ENCODE measurements around the gene HEPH.
"Not testable (repeated sequence)": the region's sequence is repeated elsewhere in the genome, so short reads cannot be mapped to it uniquely, and the experiment has no call there.

HEPH gene, protein sequence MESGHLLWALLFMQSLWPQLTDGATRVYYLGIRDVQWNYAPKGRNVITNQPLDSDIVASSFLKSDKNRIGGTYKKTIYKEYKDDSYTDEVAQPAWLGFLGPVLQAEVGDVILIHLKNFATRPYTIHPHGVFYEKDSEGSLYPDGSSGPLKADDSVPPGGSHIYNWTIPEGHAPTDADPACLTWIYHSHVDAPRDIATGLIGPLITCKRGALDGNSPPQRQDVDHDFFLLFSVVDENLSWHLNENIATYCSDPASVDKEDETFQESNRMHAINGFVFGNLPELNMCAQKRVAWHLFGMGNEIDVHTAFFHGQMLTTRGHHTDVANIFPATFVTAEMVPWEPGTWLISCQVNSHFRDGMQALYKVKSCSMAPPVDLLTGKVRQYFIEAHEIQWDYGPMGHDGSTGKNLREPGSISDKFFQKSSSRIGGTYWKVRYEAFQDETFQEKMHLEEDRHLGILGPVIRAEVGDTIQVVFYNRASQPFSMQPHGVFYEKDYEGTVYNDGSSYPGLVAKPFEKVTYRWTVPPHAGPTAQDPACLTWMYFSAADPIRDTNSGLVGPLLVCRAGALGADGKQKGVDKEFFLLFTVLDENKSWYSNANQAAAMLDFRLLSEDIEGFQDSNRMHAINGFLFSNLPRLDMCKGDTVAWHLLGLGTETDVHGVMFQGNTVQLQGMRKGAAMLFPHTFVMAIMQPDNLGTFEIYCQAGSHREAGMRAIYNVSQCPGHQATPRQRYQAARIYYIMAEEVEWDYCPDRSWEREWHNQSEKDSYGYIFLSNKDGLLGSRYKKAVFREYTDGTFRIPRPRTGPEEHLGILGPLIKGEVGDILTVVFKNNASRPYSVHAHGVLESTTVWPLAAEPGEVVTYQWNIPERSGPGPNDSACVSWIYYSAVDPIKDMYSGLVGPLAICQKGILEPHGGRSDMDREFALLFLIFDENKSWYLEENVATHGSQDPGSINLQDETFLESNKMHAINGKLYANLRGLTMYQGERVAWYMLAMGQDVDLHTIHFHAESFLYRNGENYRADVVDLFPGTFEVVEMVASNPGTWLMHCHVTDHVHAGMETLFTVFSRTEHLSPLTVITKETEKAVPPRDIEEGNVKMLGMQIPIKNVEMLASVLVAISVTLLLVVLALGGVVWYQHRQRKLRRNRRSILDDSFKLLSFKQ

DNA sequence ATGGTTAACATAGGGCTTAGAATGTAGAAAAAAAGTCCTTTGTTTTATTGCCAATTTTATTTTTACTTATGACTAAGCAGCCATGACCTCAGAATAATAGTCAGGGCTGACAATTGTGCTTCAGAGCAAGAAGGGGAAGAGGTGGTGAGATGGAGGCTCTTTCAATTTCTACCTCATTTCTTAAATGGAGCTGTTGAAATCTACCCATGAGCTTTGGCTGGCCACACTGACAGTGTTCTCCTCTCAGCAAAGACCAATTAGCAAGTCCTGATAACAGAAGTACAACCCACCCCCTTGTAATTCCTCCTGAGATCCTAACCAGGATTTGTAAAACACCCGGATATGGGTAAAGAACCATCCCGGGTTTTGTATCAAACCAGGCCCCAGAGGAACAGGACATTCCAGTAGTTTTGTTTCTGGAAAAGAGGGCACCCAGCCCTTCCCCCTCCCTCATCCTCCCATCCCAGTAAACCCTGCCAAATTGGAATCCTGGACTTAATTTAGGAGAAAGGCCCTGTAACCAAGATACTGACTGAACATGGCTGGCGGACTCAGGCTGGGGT lies at the start of gene HEPH:
Gene HEPH (plus strand): TSS at position 399 of the 563 bp plus-strand sequence. CDS start 6,324 bp downstream, outside the sequence.
- no peak for DNase-seq

DNA sequence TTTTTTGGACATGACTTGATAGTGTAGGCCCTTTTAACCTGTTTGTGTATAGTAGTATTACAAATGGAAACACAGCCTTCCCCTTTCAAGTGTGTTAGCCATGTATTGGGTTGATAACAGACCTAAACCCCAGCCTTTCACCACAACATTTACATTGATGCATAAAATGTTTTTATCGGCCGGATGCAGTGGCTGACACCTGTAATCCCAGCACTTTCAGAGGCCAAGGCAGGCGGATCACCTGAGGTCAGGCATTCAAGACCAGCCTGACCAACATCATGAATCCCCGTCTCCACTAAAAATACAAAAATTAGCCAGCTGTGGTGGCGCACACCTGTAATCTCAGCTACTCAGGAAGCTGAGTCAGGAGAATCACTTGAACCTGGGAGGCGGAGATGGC lies 45.3 kb upstream of the HEPH start:
- not testable (repeated sequence) for DNase-seq

DNA sequence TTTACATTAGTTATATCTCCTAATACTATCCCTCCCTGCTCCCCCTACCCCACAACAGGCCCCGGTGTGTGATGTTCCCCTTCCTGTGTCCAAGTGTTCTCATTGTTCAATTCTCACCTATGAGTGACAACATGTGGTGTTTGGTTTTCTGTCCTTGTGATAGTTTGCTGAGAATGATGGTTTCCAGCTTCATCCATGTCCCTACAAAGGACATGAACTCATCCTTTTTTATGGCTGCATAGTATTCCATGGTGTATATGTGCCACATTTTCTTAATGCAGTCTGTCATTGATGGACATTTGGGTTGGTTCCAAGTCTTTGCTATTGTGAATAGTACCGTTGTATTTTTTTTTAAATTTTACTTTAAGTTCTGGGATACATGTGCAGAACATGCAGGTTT lies 42.7 kb upstream of the HEPH start:
- DNase-seq = not testable (repeated sequence)

DNA sequence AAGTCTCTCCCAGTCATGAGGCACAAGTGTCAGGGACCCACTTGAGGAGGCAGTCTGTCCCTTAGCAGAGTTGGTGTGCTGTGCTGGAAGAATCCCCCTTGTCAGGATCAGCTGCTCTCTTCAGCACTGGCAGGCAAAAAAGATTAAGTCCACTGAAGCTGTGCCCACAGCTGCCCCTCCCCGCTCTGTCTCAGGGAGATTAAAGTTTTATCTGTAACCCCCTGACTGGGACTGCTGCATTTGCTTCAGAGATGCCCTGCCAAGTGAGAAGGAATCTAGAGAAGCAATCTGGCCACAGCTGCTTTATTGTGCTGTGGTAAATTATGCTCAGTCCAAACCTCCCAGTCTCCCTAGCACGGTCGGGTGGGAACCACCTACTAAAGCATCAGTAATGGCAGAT lies 37.4 kb upstream of the HEPH start:
- DNase-seq = no peak

DNA sequence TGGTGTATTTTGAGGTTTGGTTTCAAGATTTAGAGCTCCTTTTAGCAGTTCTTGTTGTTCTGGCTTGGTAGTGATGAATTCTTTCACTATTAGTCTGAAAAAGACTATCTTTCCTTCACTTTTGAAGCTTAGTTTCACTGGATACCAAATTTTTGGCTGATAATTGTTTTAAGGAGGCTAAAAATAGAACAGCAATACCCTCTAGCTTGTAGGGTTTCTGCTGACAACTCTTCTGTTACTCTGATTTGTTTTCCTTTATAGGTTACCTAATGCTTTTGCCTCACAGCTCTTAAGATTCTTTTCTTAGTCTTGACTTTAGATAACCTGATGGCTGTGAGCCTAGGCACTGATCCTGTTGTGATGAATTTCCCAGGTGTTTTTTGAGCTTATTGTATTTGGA lies 33.6 kb upstream of the HEPH start:
- no peak for DNase-seq

DNA sequence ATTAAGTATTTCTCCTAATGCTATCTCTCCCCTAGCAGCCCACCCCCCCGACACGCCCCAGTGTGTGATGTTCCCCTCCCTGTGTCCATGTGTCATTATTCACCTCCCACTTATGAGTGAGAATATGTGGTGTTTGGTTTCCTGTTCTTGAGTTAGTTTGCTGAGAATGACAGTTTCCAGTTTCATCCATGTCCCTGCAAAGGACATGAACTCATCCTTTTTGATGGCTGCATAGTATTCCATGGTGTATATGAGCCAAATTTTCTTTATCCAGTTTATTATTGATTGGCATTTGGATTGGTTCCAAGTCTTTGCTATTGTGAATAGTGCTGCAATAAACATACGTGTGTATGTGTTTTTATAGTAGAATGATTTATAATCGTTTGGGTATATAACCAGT lies 28.8 kb upstream of the HEPH start:
- DNase-seq = not testable (repeated sequence)

DNA sequence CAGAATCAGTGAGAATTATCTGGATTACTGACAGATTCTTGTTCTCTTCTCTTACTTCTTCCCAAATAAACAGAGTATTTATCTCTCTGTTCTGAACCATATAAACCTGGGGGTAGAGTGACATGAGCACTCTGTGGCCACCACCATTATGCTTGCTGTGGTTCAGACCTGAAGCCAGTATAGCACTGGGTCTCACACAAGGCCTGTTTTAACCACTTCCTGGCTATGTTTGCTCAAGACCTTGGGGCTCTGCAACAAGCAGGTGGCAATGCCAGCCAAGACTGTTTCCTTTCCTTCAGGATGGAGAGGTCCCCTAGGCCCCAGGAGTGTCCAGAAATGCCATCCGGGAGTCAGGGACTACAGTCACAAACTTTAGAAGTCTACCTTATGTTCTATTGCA lies 21.7 kb upstream of the HEPH start:
- DNase-seq = no peak

DNA sequence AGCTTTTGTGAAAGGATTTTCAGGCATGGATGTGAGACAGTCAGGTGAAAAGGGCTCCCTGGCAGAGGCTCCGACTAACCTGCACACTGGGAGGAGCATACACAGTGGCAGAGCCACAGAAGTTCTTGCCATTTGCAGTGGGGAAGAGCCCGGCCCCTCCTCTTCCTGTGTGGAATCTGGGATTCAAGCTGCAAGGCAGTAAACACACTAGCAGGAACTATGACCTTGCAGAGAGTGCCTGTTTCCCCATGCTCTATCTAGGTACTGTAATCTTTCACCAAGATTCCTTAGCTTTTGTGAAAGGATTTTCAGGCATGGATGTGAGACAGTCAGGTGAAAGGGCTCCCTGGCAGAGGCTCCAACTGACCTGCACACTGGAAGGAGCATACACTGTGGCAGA lies 19.8 kb upstream of the HEPH start:
- DNase-seq = no peak

DNA sequence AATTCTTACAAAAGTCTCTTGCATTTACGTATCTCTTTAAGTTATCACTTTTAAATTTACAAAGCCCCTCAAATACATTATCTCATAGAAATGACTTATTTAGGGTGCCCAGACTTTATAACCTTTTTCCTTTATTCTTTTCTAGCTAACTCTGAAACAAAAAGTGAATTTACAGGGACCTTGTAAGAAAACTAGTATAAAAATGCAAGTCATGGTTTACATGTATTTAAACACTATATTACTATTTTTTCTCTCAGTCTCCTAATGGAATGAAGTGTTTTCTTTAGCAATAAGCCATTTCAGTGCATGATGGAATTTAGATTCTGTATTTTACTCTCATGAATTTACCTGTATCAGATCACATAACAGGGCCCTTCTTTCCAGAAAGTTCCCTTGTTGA lies 14.5 kb upstream of the HEPH start:
- no peak for DNase-seq

DNA sequence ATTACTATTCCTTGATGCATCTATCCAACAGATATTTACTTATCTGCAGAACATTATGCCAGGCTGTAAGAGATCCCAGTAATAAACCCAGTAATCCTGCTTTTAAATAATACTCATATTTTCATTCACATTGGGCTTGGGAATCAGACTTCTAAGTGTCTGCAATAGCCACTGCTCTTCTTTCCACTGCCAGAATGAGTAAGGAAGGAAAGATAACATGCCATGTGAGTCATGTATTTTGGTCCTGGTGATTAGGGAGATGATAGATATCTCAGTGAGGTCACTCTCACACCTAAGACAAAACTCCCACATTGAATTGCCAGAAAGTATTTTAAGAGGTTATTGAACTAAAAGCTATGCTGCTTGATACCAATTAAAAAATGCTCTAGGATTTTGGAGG lies 13.9 kb upstream of the HEPH start:
- no peak for DNase-seq

DNA sequence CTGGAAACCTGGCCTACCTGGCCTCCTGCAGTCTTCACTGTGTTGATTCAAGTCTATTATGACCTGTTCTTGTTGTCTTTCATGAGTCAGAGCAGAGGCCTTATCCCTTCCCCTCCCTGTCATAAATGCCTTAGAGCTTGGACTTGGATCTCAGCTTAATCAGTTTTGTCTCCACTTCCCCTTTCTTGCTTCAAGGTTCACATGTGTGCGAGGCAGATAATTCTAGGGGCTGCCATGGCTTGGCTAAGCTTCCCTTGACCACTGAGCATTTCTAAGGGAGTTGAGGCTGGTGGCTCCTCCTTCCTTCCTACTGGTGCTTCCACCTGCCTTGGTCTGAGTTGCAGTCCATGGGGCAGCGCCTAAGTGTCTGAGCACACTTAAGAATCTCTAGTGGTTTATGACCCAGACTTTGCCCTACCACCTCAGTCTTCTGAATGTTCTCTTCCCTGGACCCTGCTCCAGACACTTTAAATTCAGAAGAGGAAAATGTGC lies 1.7 kb upstream of the HEPH start:
- DNase-seq = no peak

DNA sequence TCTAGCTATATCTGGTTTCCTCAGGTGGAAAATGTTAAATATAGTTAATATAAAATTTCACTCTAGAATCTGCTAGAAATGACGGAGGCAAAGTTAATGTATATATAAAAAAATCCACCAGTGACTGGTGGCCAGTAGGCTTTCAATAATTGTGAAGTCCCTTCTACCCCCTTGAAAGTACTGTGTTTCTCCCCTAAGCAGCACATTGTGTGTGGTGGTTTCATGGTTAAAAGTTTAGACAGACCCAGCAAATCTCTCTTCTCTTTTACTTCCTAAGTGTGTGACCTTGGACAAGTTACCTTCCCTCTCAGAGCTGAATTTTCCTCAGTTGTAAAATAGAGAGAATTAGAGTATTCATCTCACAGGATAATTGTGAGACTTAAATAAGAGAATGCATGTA lies 600 bp upstream of the HEPH start:
- no peak for DNase-seq

DNA sequence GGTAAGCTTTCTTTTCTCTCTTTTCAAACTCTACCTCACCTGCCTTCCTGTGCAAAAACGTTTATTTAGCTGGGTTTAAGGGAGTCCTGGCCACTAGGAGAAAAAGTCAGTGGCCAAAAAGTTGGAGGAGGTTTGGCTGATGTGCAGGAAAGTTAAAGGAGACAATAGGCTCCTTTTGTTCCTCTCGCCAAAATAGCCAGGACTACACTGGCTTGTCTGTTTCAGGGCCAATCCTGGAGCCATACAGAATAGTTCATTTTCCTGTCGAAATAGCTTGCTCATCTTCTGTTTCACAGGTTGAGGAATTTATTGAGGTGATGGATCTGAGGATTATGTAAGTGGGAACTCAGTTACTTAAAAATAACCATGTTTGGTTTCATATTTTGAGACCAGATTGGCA lies 423 bp downstream of the HEPH start:
- no peak for DNase-seq

DNA sequence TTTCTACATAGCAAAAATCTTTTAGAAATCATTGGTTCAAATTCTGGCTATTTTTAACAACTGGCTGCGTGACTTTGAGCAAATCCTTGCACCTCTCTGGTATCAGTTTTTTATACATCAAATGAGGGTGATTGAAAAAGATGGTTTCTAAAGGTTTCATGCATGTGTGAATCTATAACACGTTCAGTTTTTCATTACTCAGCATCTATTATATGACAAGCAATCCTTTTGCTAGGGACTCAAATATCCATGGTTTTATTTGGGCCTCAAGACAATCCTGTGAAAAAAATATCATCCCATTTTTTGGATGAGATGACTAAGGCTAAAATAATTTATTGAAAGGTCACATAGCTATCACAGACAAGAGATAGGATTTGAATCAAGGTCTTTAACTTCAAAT lies 884 bp downstream of the HEPH start:
- no peak for DNase-seq

DNA sequence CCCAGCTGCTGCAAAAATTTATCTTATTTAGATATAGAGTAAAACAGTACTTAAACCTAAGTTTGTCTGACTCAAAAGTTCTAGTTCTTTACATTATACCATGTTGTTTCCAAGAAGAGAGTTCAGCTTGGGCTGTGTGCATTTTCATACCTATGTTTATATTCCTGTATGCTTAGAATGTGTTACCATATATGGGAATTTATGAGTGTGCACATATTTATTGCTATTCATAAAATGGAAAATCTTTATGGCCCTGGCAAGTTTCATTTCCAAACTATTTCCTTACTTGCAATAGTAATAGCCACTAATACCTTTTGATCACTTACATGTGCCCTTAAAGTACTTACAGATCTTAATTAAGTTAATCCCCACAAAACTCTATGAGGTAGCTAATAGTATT lies 2.6 kb downstream of the HEPH start:
- no peak for DNase-seq

DNA sequence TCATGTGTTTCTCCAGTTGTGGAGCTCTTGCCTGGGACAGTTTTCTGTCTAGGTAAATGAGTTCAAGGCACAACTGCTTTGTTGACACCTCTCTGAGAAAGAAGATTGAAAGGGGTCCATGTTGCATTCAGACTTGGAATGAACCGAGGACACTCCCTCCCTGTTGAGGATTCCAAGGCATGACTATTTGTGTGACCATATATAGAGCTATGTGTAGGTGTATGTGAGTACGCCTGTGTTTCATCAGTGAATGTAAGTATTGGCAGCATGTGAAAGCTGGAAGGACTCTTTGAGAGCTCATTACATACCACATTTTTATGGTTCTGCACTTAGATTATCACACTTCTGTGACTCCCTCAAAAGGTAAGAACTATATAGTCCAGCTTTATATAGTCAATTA lies 3.4 kb downstream of the HEPH start:
- DNase-seq = no peak

DNA sequence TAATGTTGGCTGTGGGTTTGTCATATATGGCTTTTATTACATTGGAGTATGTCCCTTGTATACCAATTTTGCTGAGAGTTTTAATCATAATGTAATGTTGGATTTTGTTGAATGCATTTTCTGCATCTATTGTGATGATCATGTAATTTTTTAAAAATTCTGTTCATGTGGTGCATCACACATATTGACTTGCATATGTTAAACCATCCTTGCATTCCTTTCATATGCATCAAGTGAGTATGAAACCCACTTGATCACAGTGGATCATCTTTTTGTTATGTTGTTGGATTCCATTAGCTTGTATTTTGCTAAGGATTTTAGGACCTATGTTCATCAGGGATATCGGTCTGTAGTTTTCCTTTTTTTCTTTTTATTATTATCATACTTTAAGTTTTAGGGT lies 12.1 kb downstream of the HEPH start:
- no peak for DNase-seq

DNA sequence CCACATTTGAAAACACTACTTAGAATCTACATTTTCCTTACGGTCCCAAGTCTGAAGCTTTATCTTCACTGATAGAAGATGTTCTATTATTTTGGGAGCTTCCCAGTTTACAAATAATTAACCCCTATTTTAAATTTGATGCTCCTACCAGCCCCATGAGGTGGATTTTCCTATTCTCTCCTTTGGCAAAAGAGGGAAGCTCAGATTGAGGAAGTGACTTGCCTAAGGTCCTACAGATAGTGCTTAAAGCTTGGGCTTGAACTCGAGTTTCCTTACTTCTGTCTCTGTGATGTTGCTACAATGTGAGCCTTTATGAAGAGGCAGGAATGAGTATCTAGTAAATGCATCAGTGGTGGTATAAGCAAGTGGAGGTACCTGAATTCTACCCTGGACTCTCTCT lies 27.5 kb downstream of the HEPH start:
- no peak for DNase-seq

DNA sequence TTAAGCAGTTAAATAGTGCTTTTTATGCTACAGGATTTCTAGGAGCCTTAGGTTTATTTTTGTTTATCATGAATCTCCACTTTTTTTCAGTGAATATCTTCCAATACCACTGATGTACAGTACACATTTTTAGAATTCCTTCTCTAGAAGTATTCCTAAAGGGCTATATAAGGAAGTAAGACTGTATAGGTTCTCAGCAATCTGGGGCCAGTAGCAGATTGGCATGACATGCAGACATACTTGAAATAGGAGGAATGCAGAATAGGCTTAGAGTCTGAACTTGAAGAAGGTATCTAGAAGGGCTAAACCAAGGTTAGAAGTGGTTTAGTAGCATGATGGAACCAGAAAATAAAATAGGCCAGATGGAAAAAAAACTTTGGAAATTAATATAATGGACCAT lies 29.8 kb downstream of the HEPH start:
- DNase-seq = no peak

DNA sequence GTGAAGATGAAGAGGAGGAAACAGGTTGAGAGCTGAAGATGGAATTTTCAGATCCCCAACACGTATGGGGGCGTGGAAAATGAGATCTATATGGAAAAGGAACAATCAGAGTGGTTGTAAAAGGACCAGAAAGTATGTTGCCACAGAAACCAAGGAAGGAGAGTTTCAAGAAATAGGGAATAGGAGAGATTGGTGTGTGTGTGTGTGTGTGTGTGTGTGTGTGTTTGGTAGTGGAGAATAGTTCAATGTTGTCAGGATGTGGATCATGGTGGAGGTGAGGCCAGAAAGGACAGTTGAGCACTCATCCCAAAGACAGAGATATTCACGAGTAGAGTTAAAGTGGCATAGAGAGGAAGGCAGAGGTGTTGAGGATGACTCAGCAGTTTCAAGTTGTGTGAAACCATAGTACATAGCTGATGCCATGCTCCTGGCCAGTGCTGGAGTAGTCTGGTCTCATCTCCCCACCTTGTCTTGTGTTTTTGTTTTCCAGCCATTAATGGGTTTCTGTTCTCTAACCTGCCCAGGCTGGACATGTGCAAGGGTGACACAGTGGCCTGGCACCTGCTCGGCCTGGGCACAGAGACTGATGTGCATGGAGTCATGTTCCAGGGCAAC lies 36.1 kb downstream of the HEPH start:
- DNase-seq = peak; percentile 43

DNA sequence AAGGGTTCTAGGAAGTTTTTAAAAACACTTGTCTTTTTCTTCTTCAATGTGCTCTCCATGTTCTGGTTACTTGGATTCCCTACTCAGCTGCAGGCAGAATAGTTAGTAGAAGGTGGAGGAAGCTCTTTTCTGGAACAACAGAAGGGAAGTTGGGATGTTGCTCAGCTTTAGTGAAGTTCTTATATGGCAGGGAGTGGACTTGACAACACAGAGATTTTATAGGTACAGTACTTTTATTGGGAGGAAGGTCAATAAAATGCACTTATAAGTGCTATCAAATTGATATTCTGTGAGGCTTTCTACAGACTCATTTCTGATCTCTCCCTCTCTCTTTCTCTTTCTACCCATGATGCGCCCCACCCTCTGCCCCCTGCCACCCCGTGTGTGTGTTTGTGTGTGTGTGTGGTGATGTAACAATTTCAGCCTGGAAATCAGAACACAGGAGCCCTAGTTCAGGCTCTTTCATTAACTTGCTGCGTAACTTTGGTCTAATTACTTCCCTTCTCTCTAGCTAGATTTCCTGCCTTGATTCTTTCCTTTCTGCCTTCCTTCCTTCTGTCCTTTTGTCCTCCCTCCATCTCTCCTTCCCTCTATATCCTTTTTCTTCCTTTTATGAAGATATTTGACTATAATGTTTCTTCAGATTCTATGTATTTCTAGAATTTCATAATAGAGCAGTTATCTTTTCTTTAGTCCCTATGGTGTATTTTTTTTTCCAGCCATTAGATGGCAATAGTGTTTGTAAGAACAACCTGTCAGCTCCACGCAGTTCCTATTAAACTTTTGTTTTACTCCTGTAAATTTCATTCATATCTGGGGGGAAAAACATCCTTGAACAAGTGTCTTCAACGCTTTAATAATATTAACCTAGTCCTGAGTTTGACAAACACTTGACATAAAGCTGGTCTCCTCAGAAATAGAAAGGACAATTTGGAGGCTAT lies 37.1 kb downstream of the HEPH start:
- DNase-seq = peak; percentile 4

All from RPMI8226 (cell line).